Right renal pelvis (tissue), 4 donors: ENCODE results near the gene DCTN3. TPM values are rescaled to one million over a fixed set of nuclear protein-coding genes. Genes with fewer than 3 reads are reported as not detected.

ENCODE experiments used
- DNase-seq, 4 donors: peaks; one replicate each; pipeline ENCODE4 v3.0.0-alpha.2; 2013; ENCODE audit warnings: low read depth in 4 of 4, low spot score in 3 of 4, missing footprints in 1 of 4
- polyA plus RNA-seq, 4 donors: library from polyadenylated mRNA; unstranded; fragments of 120-200 nt; gene quantifications; one replicate each; pipeline ENCODE4 v1.2.1, GENCODE V29; 2013; ENCODE audit not compliant: insufficient read length in 4 of 4

DCTN3 gene
- polyA plus RNA-seq, 4 donors: 95.5 to 108 (median 99.3) TPM

DNA sequence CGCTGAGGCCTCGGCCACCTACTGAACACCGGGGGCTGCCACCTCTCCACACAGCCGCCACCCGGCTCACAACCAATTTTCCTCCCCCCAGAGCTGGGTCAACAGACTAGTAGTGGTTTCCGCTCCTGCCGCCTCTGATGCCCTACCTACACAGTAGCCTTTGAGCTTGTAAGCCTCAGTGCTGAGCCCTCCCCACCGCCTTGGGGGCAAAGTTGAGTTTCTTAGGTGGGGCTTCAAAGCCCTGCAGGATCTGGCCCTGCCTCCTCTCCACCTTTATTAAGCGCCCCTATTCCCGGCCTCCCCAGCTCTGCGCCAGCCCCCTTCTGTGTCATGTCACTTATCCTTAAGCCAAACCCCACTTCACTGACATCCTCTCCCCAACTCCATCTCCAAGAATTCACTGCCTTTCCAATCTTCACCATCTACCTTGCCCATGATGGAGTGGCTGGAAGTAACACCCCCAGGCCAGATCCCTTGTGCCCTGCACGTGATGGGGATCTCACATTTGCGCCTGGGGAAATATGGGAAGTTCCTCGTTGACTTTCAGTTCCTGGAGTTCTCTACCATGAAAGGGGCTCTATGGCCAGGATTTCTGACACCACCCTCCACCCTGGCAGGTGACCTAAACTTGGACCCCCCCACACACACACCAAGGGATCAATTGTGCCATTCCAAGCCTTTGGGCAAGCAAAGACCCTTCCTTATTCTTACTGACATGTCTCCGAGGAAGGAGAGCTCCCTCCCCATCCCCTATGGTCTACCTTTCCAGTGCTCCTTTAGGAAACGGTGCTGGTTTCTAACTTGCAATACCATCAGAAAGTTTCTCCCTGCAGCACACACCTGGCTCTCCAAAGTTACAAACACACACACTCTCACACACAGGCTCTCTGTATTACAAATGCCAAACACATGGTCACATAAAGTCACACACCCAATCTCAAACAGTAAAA lies 28.1 kb downstream of the DCTN3 start:
- no peak for DNase-seq

GRCh38 chr9:34591248-34591916 lies 28.9 kb downstream of the DCTN3 start:
- no peak for DNase-seq

- DNase-seq: no peak
Observed at GRCh38 chr9:34590381-34591247, 29.7 kb downstream of the DCTN3 start.

DNA sequence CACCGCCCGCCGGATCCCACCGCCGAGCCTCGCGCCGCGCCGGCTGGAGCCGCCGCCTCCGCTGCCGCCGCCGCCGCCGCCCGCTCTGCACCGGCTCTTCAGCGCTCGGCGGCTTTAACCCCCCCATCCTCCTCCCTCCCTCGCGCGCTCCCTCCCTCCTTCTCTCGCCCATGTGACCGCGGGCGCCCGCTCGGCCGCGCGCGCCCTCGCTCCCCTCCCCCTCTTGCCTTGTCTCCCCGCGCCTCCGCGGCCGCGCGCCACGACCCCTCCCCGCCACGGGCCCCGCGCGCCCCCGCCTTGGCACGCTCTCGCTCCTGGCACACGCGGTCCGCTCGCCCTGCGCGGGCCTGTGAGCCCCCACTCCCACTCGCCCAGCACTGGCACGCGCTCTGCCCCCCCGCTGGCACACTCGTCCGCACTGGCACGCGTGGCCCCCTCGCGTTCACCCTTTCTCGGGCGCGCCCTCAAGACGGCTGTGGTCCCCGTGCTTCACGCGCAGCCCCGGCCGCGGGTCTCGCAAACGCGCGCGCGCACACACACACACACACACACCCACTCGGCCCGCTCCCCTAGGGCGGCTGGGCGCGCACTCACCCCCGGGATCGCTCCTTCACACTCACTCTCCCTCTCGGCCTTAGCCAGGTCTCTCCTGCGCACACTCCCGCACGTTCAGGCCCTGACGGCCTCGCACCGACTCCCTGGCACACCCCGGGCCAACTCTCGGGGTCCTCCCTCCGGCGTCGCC lies 30.5 kb downstream of the DCTN3 start, which contains the start of gene CNTFR:
Gene CNTFR, minus strand, starts transcription at position 89 of the 745 bp plus-strand sequence. CDS start 20,743 bp downstream, outside the sequence.
- DNase-seq: no peak

- no peak for DNase-seq
Observed at GRCh38 chr9:34588671-34589635, 31.3 kb downstream of the DCTN3 start.

GRCh38 chr9:34587271-34587670 lies 33.0 kb downstream of the DCTN3 start:
- DNase-seq: no peak

GRCh38 chr9:34585946-34586669 lies 34.2 kb downstream of the DCTN3 start:
- DNase-seq: no peak

- no peak for DNase-seq
Observed at GRCh38 chr9:34584970-34585369, 35.3 kb downstream of the DCTN3 start.

GRCh38 chr9:34582787-34583186 lies 37.5 kb downstream of the DCTN3 start:
- DNase-seq: no peak

DNA sequence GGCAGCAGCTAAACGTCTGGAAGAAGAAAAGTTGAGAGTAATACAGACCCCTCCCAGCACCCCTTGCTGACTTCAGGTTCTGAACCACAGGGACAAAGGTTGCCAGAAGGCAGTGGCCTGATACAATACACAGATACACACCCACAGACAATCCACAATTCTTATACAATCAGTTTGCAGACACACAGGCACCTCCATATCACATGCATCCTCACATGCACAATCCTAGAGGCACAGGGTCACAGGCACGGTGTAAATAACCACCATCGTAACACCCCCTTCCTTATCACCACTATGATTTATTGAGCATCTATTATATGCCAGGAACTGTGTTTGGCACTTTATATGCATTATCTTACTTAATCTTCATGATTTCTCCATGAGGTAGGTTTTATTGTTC lies 39.0 kb downstream of the DCTN3 start:
- no peak for DNase-seq

GRCh38 chr9:34580358-34580757 lies 39.9 kb downstream of the DCTN3 start:
- DNase-seq: no peak

GRCh38 chr9:34579808-34580163 lies 40.5 kb downstream of the DCTN3 start:
- no peak for DNase-seq

GRCh38 chr9:34579104-34579807 lies 41.0 kb downstream of the DCTN3 start:
- no peak for DNase-seq

GRCh38 chr9:34578241-34579103 lies 41.8 kb downstream of the DCTN3 start:
- DNase-seq: no peak

DNA sequence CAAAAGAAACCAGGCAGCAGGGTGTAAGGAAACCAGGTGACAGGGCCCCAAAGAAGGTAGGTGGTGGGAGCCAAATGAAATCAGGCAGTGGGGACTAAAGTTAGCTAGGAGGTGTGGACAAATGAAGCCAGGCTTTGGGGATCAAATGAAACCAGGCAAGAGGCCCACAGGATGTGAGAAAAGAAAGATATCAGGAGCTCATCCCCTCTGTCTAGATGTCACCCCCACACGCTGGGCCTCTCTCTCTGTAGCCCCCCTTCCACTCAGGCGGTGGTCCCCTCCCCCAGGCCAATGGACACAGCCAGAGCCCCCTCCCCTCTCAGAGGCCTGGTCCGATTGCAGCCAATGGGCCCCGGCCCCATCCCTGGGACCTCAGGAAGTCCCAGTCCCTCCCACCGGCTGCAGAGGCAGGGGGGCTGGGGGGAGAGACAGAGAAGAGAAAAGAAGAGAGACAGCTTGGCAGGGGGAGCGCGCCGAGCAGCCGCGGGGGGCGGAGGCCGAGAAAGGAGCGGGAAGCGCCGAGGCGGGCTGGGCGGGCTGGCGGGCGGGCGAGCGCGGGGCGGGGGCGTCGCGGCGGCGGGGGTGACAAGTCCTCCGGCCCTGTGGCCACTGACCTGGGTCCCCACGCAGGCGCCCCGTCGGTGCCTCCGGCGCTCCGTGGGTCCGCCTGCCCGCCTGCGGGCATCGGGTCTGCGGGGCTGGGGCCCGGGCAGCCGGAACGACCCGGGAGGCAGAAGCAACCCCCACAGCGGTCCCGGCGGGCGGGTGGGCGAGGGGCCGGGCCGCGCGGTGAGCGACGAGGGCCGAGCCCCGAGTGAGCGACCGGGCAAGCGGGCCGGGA lies 42.7 kb downstream of the DCTN3 start:
- DNase-seq: peak in 2 of 4 donors; percentile 67 to 74
